ENCODE results near the gene ADGRG6.

The ADGRG6 gene

GRCh38 chr6:142374965-142375733 lies 73.3 kb downstream of the ADGRG6 start:
- H3K36me3 ChIP-seq = no peaks in the 10 kb centered on the region
- no peak for TF ChIP-seq Cebpa-rat (IDR thresholded peaks at IDR 0.05)
- no peak overlapping the region for H3K4me2 ChIP-seq
- H3K4me1 ChIP-seq = peaks cover 7 to 25% (median 13%) of the 10 kb centered on the region in 10 experiments; a peak in 17 of 20 replicates
- no peak overlapping the region for H3K27ac ChIP-seq
- H3K4me3 ChIP-seq = no peak overlapping the region
- H3K9me3 ChIP-seq (replicated peaks in 1 of 11) = no peaks in the 10 kb centered on the region
- H4K20me1 ChIP-seq = no peaks in the 10 kb centered on the region
- H3K9ac ChIP-seq = no peak overlapping the region
- no peaks in the 10 kb centered on the region for H3K27me3 ChIP-seq

GRCh38 chr6:142376115-142376514 lies 74.3 kb downstream of the ADGRG6 start:
- no peak overlapping the region for H3K4me3 ChIP-seq
- no peak overlapping the region for H3K27ac ChIP-seq
- H3K27me3 ChIP-seq = no peaks in the 10 kb centered on the region
- H3K4me2 ChIP-seq = no peak overlapping the region
- no peak for TF ChIP-seq Cebpa-rat (IDR thresholded peaks at IDR 0.05)
- no peaks in the 10 kb centered on the region for H3K9me3 ChIP-seq (replicated peaks in 1 of 11)
- no peaks in the 10 kb centered on the region for H4K20me1 ChIP-seq
- H3K9ac ChIP-seq = no peak overlapping the region
- H3K4me1 ChIP-seq = peaks cover 7 to 25% (median 13%) of the 10 kb centered on the region in 10 experiments; a peak in 17 of 20 replicates
- no peaks in the 10 kb centered on the region for H3K36me3 ChIP-seq

- no peaks in the 10 kb centered on the region for H3K9me3 ChIP-seq (replicated peaks in 1 of 11)
- no peaks in the 10 kb centered on the region for H4K20me1 ChIP-seq
- H3K4me2 ChIP-seq = peak overlapping the region in 2 of 11 experiments; percentile 2 to 26; a peak in 2 of 22 replicates
- no peaks in the 10 kb centered on the region for H3K36me3 ChIP-seq
- H3K27ac ChIP-seq = peak overlapping the region in 1 of 11 experiments; percentile 26; a peak in 1 of 22 replicates
- no peaks in the 10 kb centered on the region for H3K27me3 ChIP-seq
- no peak for TF ChIP-seq Cebpa-rat (IDR thresholded peaks at IDR 0.05)
- H3K4me3 ChIP-seq = no peak overlapping the region
- H3K4me1 ChIP-seq = peaks cover 7 to 25% (median 13%) of the 10 kb centered on the region in 10 experiments; a peak in 17 of 20 replicates
- no peak overlapping the region for H3K9ac ChIP-seq
Observed at GRCh38 chr6:142376800-142377496, 75.1 kb downstream of the ADGRG6 start.

- Histone ChIP-seq H3K9ac (no peak overlapping the region), H3K4me2 (peak overlapping the region in 4 of 11 experiments; percentile 2 to 60 (median 38); a peak in 4 of 22 replicates), H3K4me1 (peaks cover 7 to 25% (median 13%) of the 10 kb centered on the region in 10 experiments; a peak in 17 of 20 replicates), H3K9me3 (replicated peaks in 1 of 11) (no peaks in the 10 kb centered on the region), H3K4me3 (no peak overlapping the region), H3K36me3 (no peaks in the 10 kb centered on the region), H4K20me1 (no peaks in the 10 kb centered on the region), H3K27ac (peak overlapping the region in 2 of 11 experiments; percentile 26 to 51; a peak in 1 of 22 replicates), H3K27me3 (no peaks in the 10 kb centered on the region)
- no peak for TF ChIP-seq Cebpa-rat (IDR thresholded peaks at IDR 0.05)
Observed at GRCh38 chr6:142377497-142377848, 75.7 kb downstream of the ADGRG6 start.

GRCh38 chr6:142378138-142378875 lies 76.5 kb downstream of the ADGRG6 start:
- Histone ChIP-seq H3K4me3 (no peak overlapping the region), H3K9ac (peak overlapping the region in 1 of 11 experiments; percentile 23; a peak in 1 of 22 replicates), H3K27me3 (no peaks in the 10 kb centered on the region), H3K36me3 (no peaks in the 10 kb centered on the region), H3K27ac (peak overlapping the region in 9 of 11 experiments; percentile 9 to 63 (median 40); a peak in 15 of 22 replicates), H4K20me1 (no peaks in the 10 kb centered on the region), H3K9me3 (replicated peaks in 1 of 11) (no peaks in the 10 kb centered on the region), H3K4me2 (peak overlapping the region in 10 of 11 experiments; percentile 2 to 67 (median 47); a peak in 18 of 22 replicates), H3K4me1 (peaks cover 7 to 25% (median 13%) of the 10 kb centered on the region in 10 experiments; a peak in 17 of 20 replicates)
- TF ChIP-seq Cebpa-rat (IDR thresholded peaks at IDR 0.05) = 0 out of 22 replicates have a peak, but pooled peaks of 2 of the 11 experiments have one; percentile 6 to 20

- Histone ChIP-seq H3K4me2 (no peak overlapping the region), H3K27ac (no peak overlapping the region), H3K9ac (no peak overlapping the region), H3K4me3 (no peak overlapping the region), H3K9me3 (replicated peaks in 1 of 11) (no peaks in the 10 kb centered on the region), H3K36me3 (no peaks in the 10 kb centered on the region), H4K20me1 (no peaks in the 10 kb centered on the region), H3K4me1 (peaks cover 7 to 25% (median 13%) of the 10 kb centered on the region in 10 experiments; a peak in 17 of 20 replicates), H3K27me3 (no peaks in the 10 kb centered on the region)
- TF ChIP-seq Cebpa-rat (IDR thresholded peaks at IDR 0.05) = no peak
Observed at GRCh38 chr6:142380626-142381025, 78.8 kb downstream of the ADGRG6 start.

GRCh38 chr6:142381181-142381580 lies 79.4 kb downstream of the ADGRG6 start:
- H4K20me1 ChIP-seq = no peaks in the 10 kb centered on the region
- no peak overlapping the region for H3K9ac ChIP-seq
- H3K36me3 ChIP-seq = no peaks in the 10 kb centered on the region
- no peaks in the 10 kb centered on the region for H3K27me3 ChIP-seq
- no peak for TF ChIP-seq Cebpa-rat (IDR thresholded peaks at IDR 0.05)
- H3K4me1 ChIP-seq = peaks cover 7 to 25% (median 13%) of the 10 kb centered on the region in 10 experiments; a peak in 17 of 20 replicates
- H3K9me3 ChIP-seq (replicated peaks in 1 of 11) = no peaks in the 10 kb centered on the region
- H3K4me2 ChIP-seq = no peak overlapping the region
- H3K4me3 ChIP-seq = no peak overlapping the region
- no peak overlapping the region for H3K27ac ChIP-seq

- H3K4me2 ChIP-seq = no peak overlapping the region
- no peak overlapping the region for H3K4me3 ChIP-seq
- no peaks in the 10 kb centered on the region for H3K9me3 ChIP-seq (replicated peaks in 1 of 11)
- no peaks in the 10 kb centered on the region for H3K27me3 ChIP-seq
- no peak overlapping the region for H3K27ac ChIP-seq
- H4K20me1 ChIP-seq = no peaks in the 10 kb centered on the region
- peaks cover 7 to 22% (median 13%) of the 10 kb centered on the region in 10 experiments; a peak in 17 of 20 replicates for H3K4me1 ChIP-seq
- no peak overlapping the region for H3K9ac ChIP-seq
- H3K36me3 ChIP-seq = no peaks in the 10 kb centered on the region
- TF ChIP-seq Cebpa-rat (IDR thresholded peaks at IDR 0.05) = no peak
Observed at GRCh38 chr6:142381845-142382378, 80.1 kb downstream of the ADGRG6 start.
